GM20431 (cell line): ENCODE results near the gene SNX20.

Experiments
- in situ Hi-C: fragments of 300-500 bp; cut with MseI, MboI; formaldehyde crosslinking; loops from one replicate; pipeline ENCODE4 v1.15.0; 2020; ENCODE audit warnings: low sequenced_read_pairs; ENCODE audit not compliant: unreplicated experiment

SNX20 gene

DNA sequence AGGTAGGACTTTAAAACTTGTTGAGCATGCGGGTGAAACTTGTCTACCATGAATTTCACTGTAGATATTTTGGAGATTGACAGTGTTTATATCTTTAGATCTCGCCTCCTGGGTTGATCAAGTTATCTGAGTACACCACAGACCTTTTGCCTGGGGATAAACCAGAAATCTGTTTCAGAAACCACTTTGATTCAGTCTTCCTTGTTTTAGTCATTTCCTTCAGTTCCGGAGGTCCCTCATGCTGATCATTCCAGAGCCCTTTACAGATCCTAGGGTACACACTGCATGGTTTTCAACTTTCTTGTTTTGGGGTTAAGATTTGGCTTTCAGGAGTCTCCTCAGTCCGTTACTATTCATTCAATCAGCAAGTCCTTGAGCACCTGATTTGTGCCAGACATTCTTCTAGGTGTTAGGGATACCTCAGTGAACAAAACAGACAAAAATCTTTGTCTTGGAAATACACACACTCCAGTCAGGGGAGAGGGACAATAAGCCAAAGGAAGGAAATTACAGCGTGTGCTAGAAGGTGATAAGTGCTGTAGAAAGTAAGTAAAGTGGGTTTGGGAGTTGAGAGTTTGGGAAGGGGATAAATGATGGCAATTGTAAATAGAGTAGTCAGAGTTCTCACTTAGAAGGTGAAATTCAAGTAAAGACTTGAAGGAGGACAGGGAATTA is 24.5 kb upstream of the SNX20 start:
- in situ Hi-C loops = no loop called here

DNA sequence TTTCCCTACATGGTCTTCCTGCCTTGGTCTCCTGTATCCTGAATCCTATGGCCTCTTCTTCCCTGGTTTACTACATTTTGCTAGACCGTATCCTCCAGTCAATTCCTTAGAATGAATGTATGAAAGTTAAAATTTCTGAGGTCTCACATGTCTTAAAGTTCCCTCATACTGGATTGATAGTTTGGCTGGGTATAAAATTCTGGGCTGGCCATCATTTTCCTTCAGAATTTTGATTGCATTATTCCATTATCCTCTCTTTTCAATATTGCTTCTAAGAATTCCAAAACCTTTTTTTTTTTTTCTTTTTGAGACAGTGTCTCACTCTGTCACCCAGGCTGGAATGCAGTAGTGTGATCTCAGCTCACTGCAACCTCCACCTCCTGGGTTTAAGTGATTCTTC is 23.1 kb upstream of the SNX20 start:
- in situ Hi-C loops = no loop called here

DNA sequence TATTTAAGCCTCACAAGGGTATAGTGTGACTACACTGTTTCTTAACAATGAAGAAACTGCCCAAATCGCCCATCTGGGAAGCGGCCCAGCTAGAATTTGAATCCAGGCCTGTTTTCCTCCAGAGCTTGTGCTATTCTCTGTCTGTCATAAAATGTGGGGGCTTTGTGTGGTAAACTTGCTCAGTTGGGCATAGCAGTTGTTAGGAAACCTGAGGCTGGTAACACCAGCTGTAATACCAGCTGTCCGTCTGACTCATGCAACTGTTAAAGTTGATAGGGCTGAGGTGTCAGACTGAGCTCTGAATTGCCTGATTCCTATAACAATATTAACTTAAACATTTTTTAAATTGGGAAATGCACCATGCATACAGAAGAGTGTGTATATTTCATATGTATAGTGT is 21.6 kb upstream of the SNX20 start:
- in situ Hi-C loops = no loop called here

DNA sequence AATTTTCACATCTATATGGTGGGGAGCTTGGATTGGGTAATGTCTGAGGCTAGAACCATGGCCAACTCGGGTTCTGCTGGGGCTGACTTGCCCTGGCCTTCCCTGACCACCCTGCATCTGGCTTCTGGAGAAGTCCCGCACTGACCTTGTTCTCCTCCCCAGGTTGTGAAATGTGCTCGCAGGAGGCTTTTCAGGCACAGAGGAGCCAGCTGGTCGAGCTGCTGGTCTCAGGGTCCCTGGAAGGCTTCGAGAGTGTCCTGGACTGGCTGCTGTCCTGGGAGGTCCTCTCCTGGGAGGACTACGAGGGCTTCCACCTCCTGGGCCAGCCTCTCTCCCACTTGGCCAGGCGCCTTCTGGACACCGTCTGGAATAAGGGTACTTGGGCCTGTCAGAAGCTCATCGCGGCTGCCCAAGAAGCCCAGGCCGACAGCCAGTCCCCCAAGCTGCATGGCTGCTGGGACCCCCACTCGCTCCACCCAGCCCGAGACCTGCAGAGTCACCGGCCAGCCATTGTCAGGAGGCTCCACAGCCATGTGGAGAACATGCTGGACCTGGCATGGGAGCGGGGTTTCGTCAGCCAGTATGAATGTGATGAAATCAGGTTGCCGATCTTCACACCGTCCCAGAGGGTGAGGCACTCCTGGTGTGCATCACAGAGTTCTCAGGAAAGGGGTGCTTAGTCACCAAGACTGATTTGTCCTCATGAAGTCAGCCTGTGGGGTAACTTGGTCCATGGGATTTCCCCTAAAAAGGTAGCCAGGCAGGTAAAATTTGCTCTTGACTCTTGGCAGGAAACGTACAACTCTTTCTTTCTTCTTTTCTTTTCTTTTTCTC is 18.4 kb upstream of the SNX20 start:
- in situ Hi-C loops = no loop called here

DNA sequence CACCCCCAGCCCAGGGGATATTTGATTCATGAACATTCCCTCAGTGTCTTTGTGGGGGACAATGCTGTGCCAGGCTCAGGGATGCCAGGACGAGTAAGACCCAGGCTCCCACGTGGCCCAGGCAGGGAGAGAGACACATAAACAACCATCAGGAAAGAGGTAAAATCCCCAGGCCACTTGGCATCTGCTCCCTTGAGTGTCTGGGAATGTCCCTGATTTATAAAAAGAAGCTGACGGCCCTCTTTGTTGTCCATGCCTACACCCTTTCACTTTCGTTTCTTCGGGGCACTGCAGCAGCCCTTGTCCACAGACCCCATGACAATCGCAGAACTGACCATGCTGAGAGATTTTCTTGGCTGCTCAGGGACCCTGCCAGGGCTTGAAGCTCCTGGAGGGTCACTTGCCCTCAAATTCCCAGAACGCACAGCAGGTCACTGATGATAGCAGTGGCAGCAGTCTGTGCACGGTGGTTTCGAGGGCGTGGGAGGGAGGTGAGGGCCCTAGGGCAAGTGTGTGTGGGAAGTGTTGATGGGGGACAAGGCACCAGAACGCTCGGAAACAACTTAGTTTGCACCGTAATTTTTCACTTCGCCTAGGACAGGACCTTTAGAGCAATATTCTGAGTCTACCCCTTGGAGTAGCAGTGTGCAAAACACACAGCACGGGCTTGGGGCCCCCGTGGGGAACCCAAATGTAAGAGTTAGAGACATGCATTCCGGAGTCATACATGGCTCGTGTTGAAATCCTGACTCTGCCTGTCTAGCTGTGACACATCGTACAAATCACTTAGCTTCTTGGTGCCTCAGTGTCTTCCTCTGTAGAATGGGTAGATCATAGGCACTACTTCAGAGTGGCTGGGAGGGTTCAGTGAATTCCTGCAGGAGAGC is 17.0 kb upstream of the SNX20 start:
- in situ Hi-C loops = no loop called here

DNA sequence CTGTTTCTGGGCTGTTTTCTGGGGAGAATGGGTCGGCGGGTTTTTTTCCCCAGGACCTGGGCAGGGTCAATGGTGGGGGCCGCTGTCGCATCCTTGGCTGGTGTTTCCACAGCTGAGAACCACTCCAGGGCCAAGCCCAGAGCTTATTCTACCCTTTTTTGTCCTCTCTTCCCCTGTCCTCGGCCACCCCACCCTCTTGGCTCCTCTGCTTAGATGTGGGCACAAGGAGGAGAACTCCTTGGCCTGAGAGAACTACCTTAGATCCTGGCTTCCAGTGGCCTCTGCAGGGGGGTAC is 16.3 kb upstream of the SNX20 start:
- in situ Hi-C loops = no loop called here

DNA sequence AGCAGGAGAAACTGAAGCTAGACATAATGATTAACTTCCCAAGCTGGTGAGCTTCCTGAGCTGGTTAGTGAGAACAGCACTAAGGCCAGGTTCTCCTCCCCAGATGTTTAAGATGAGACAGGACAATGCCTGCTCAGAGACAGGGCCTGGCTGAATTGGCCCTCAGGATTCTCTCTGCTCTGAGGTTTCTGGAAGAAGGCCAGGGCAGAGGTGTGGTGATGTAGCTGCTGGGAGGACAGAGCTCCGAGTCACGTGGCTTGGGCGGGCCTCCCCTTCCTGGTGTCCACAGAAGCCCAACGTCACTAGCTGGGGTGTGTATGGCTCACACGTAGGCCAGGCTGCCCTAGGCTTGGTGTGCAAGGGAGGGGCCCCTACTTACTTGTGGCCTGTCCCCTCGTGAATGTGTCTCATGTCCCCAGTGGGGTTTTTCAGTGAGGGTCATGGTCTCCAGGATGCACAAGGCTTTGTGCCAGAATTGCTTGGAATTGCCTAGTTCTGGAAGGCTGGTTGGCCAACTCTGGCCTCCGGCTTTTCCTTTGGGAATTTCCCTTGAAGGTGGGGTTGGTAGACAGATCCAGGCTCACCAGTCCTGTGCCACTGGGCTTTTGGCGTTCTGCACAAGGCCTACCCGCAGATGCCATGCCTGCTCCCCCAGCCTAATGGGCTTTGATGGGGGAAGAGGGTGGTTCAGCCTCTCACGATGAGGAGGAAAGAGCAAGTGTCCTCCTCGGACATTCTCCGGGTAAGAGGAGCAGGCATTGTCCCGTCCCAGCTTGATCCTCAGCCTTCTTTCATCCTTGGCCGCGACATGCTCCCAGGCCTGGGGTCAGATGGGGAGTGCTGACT is 15.7 kb upstream of the SNX20 start:
- in situ Hi-C loops = no loop called here

DNA sequence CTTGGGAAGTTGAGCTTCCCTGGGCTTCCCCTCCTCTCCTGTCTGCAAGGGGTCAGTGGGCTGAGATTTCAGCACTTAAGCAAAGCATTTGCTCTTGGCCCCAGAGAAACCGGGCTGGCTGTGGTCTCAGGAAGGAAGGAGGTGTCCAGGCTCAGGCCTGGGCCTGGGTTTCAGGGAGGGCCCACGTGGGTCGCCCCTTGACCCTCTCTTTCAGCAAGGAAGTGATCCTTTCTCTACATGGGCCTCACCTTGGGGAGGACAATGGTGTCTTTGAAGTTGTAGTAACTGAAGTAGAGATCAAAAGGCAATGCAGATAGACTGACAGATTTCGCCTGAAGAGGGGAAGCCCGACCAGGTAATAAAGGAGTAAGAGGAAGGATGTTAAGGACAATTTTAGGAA is 15.0 kb upstream of the SNX20 start:
- in situ Hi-C loops = no loop called here

DNA sequence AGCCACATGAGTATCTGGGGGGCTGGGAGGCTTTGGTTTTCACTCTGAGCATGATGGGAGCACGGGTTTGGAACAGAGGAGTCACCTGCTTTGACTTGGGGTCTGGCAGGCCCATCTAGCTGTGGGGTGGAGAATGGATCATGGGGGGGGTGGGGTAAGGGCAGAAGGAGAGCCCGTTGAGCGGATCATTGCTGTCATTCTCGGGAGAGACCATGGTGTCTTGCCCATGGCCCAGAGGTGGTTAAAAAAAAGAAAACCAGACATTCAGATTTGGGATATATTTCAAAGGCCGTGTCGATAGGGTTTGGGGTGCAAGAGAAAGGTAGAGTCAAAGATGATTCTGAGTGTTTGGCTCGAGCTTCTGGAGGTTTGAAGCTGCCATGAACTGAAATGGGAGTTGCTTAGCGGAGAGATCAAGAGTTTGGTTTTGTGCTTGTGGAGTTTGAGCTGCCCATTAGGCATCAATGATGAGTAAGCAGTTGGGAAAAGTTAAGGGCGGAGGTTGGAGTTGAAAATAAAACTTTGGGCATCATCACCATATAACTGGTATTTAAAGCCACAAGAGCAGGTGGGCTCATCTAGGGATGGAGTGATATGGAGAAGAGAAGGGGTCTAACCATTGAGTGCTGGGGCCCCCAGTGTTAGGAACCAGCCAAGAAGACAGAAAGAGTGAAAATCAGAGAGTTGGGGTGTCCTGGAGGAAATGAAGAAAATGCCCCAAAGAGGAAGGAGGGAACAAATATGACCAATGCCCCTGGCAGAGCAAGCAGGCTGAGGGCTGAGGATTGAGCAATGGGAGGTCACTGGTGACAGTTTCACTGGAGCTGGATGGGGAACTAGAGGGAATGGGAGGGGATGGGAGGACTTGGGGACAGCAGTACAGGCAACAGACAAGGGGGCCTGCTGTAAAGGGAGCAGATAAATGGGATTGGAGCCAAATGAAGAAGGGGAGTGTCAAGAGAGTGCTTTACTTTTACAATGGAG is 14.2 kb upstream of the SNX20 start:
- in situ Hi-C loops = no loop called here

DNA sequence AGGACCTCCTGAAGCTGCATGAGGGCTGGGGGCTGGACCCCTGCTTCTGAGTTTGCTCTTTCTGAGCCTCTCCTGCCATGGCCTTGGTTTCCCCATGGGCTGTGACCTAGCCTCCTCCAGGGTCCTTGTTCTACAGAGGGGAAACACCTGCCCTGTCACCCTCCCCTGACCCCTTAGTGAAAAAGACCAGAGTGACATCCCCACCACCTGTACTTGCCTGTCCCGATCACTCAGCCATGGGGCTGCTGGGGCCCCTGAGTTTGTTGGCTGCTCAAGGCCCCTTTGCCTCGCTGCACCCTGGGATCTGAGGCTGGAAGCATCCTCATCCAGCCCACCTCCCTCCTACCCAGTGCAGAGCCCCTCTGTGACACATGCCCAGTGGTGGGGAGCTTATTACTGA is 13.1 kb upstream of the SNX20 start:
- in situ Hi-C loops = no loop called here

DNA sequence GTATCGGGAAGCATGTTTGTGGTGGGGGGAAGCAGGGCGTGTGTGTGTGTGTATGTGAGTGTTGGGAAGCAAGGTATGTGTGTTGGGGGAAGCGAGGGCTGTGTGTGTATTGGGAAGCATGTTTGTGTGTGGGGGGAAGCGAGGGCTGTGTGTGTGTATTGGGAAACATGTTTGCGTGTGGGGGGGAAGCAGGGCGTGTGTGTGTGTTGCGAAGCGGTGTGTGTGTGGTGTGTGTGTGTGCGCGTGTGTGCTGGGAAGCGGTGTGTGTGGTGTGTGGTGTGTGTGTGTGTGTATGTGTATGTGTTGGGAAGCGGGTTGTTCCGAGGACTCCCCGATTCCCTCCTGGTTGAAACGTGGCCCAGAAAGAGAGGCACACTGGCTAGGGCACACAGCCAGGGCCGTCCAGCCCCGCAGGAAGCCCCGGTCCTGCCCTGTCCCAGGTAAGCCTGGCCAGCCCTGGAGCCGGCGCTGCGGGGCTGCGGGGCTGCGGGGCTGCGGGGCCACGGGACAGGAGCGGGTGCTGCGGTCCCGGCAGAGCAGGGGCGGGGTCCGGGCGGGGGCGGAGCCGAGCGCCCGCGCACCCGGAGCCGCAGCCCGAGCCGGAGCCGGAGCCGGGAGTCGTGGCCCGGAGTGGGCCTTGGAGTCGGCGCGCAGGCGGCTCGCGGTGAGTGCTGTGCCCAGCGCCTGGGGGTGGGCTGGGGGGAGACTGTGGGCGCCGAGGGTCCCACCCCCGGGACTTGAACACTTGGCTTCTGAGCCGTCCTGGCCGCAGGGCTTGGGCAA is 12.1 kb upstream of the SNX20 start, which contains the start of gene NOD2:
NOD2 (plus strand) TSS at position 608 of the 783 bp plus-strand sequence. CDS start 5,890 bp downstream, outside the sequence.
- in situ Hi-C loops = no loop called here

DNA sequence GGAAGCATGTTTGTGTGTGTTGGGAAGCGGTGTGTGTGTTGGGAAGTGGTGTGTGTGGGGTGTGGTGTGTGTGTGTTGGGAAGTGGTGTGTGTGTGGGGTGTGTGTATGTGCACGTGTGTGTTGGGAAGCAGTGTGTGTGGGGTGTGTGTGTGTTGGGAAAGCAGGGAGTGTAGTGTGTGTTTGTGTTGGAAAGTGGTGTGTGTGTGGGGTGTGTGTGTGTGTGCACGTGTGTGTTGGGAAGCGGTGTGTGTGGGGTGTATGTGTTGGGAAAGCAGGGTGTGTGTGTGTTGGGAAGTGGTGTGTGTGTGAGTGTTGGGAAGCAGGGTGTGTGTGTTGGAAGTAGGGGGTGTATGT is 11.5 kb upstream of the SNX20 start:
- in situ Hi-C loops = no loop called here

DNA sequence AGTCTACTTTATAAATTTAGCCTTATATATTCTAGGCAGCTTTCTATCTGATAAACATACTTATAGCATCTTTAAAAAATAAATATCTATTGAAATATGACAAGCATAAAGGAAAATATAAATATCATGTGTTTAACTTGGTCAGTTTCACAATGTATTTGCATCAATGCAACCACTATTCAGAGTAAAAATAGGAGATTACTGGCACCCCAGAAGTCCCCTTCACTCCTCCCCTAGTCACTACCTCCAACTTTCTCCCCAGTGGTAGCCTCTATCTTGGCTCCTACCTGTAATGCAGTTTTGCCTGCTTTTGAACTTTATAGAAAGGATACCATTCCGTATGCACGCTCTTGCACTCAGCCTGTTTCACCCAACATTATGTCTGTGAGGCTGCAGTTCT is 9.1 kb upstream of the SNX20 start:
- in situ Hi-C loops = no loop called here

DNA sequence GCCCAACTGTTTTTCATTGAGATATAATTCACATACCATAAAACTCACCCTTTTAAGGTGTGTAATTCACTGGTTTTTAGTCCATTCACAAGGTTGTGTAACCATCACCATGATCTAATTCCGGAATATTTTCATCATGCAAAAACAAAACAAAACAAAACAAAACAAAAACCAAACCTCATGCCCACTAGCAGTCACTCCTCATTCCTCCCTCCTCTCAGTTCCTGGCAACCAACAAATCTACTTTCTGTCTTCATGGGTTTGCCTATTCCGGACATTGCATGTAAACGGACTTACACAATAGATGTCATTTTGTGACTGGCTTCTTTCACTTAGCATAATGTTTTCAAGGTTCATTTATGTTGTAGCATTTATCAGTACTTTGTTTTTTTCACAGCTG is 7.8 kb upstream of the SNX20 start:
- in situ Hi-C loops = no loop called here

DNA sequence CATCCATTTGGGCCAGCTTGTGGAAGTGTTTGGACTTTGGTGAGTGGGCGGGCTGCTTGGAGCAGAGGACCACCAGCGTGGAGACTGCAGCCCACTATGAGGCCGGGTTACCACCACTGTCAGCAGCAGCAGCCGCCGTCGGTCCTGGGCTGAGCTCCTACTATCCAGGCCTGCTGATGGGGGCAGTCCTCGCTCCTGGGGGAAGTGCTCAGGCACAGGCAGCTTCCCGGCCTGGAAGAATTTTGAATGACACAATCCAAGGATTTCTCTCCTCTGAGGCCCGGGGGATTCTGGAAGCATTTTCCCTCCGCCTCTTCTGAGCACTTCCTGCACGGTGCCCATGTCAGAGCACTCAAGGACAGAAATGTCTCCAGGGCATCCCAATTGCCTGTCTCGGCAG is 7.0 kb upstream of the SNX20 start:
- in situ Hi-C loops = no loop called here

DNA sequence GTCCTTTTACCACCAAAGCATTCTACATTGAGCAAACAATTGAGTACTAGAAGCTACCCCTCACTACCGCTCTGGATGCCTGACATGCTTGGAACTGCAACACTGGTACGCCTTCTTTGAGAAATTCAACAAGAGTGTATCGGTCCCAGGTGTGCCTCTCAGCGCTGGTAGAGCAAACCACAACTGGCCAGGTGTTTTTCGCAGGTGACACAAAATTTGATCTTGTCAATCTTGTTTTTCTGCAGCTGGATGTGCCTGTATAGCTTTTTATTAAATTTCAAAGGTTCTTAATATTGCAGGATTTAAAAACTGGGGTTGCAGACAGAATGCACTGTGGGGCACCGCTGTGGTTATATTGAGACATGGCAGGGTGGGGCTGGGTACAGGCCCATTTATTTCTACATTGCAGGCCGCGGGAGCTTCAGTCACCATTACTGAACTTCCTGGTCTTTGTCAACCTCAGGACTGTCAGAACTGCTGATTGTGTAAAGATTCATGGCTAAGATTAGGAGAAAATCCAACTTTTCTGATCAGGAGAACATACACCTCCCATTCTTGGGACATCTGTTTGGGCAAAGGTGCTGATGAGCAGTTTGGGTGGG is 4.5 kb upstream of the SNX20 start:
- in situ Hi-C loops = no loop called here

DNA sequence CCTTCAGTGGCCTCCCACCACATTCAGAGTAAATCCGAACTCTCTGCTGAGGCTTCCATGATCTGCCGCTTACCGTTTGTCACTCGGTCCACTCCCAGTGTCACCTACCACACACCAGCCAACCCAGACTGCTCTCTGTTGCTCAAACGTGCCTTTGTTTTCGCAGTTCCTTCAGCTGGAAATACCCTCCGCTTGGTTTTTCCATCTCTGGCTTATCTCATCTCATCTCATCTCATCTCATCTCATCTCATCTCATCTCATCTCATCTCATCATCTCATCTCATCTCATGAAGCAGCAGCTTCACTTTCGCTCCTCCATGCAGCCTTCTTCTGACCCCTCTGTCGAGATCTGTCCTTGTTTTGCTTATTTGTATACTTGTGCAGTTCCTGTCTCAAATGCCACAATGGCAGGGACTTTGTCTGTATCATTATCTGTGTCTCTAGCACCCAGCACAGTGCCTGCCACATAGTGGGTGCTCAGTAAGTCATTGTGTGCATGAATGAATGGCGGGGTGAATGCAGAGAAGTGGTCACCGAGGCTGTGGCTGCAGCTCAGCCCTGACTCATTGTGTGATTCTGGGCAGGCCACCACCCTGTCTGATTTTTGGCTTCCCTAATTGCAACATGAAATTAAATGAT is 3.8 kb upstream of the SNX20 start:
- in situ Hi-C loops = no loop called here
